ENCODE results near the gene ZNF384.
A peak's percentile ranks its signal among the peaks of the same experiment; 100 is the strongest.

ZNF384 gene

GRCh38 chr12:6685814-6686213, 3.4 kb downstream of the ZNF384 start:
- TF ChIP-seq, protein P1, sequence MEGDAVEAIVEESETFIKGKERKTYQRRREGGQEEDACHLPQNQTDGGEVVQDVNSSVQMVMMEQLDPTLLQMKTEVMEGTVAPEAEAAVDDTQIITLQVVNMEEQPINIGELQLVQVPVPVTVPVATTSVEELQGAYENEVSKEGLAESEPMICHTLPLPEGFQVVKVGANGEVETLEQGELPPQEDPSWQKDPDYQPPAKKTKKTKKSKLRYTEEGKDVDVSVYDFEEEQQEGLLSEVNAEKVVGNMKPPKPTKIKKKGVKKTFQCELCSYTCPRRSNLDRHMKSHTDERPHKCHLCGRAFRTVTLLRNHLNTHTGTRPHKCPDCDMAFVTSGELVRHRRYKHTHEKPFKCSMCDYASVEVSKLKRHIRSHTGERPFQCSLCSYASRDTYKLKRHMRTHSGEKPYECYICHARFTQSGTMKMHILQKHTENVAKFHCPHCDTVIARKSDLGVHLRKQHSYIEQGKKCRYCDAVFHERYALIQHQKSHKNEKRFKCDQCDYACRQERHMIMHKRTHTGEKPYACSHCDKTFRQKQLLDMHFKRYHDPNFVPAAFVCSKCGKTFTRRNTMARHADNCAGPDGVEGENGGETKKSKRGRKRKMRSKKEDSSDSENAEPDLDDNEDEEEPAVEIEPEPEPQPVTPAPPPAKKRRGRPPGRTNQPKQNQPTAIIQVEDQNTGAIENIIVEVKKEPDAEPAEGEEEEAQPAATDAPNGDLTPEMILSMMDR (IDR thresholded peaks at IDR 0.05; ENCODE audit: insufficient read depth, low read length, missing control alignments), result no peak
- ChIA-PET POLR2A (no interaction called here), CTCF (interaction anchor here (1.0 to 3.8 kb wide), 6 partner anchors 12 to 138 kb away, joined by 4 to 33 read pairs (median 5); no protein-coding TSS in a partner anchor)
- no peak overlapping the region for H3K4me3 ChIP-seq (ENCODE audit: low read depth, low read length)
- DNase-seq (ENCODE audit: low read depth, low spot score), result no peak

- TF ChIP-seq, protein P1 (IDR thresholded peaks at IDR 0.05; ENCODE audit: insufficient read depth, low read length, missing control alignments), result peak; percentile 17
- ChIA-PET CTCF (interaction anchor here (0.8 to 3.8 kb wide), 14 partner anchors 11 to 168 kb away, joined by 3 to 33 read pairs (median 4); partner anchors contain the start of gene USP5), POLR2A (no interaction called here)
- no peak for DNase-seq (ENCODE audit: low read depth, low spot score)
- H3K4me3 ChIP-seq (ENCODE audit: low read depth, low read length), result no peak overlapping the region
Observed at GRCh38 chr12:6684609-6685008, 4.6 kb downstream of the ZNF384 start.

GRCh38 chr12:6676962-6677361, 12.2 kb downstream of the ZNF384 start:
- H3K4me3 ChIP-seq (ENCODE audit: low read depth, low read length), result no peak overlapping the region
- POLR2A ChIA-PET, result no interaction called here
- CTCF ChIA-PET, result no interaction called here
- TF ChIP-seq, protein P1 (IDR thresholded peaks at IDR 0.05; ENCODE audit: insufficient read depth, low read length, missing control alignments), result no peak
- DNase-seq (ENCODE audit: low read depth, low spot score), result no peak

DNA sequence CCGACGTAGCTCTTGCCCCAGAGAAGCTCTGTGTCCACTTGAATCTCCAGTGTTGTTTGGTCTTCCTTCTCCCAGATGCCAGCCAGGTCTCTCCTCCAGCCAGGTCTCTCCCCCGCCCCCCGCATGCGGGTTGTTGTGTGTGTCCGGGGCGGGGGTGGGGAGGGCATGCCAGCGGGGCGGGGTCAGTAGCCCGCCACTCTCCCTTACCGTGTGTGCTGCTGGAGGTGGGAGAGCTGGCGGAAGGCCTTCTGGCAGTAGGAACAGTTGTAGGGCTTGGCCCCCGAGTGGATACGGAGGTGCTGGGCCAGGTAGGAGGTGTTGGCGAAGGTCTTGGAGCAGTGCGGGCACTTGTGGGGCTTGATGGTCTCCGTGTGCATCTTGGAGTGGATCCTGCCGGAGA, 17.0 kb downstream of the ZNF384 start:
- ChIA-PET POLR2A (no interaction called here), CTCF (interaction anchor here (0.8 to 3.7 kb wide), 3 partner anchors 9 to 53 kb away, joined by 3 to 33 read pairs (median 4); no protein-coding TSS in a partner anchor)
- H3K4me3 ChIP-seq (ENCODE audit: low read depth, low read length), result no peak overlapping the region
- no peak for DNase-seq (ENCODE audit: low read depth, low spot score)
- TF ChIP-seq, protein P1 (IDR thresholded peaks at IDR 0.05; ENCODE audit: insufficient read depth, low read length, missing control alignments), result no peak

DNA sequence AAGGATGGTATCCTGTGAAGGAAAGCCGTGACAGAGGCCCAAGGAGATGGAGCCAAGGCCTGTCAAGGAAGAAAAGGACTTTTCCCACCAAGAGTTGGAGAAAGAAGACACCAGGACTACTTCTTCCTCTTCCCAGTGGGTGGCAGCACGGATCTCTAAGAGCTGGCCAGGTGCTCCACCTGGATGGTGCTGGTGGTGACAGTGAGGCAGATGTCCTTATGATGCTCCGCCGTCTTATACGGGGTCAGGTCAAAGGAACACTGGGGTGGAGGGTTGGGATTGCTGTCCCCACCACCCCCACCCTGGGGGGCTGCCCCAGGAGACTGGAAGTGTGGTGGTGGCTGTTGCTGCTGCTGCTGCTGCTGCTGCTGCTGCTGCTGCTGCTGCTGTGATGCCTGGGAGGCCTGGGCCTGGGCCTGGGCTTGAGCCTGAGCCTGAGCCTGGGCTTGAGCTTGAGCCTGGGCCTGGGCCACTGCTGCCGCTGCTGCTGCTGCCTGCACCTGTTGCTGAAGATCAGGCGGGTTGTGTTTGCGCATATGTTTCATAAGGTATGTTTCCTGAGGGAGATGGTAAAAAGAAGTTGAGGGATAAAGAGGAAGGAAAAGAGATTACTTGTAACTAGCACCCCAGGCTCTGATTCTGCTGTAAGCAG, 21.5 kb downstream of the ZNF384 start:
- ChIA-PET CTCF (interaction anchor here (1.1 to 2.1 kb wide), 3 partner anchors 16 to 24 kb away, joined by 3 to 9 read pairs (median 4); no protein-coding TSS in a partner anchor), POLR2A (interaction anchor here (1.1 kb wide), 1 partner anchor 56 kb away, joined by 3 read pairs; the partner anchor contains the start of gene COPS7A)
- no peak overlapping the region for H3K4me3 ChIP-seq (ENCODE audit: low read depth, low read length)
- DNase-seq (ENCODE audit: low read depth, low spot score), result no peak
- TF ChIP-seq, protein P1 (IDR thresholded peaks at IDR 0.05; ENCODE audit: insufficient read depth, low read length, missing control alignments), result peak; percentile 0

GRCh38 chr12:6666211-6666610, 23.0 kb downstream of the ZNF384 start:
- no peak for DNase-seq (ENCODE audit: low read depth, low spot score)
- no peak overlapping the region for H3K4me3 ChIP-seq (ENCODE audit: low read depth, low read length)
- TF ChIP-seq, protein P1 (IDR thresholded peaks at IDR 0.05; ENCODE audit: insufficient read depth, low read length, missing control alignments), result no peak
- ChIA-PET CTCF (interaction anchor here (0.8 to 1.2 kb wide), 3 partner anchors 27 to 87 kb away, joined by 3 to 4 read pairs (median 3); partner anchors contain the start of gene MLF2), POLR2A (no interaction called here)

Data from AG04449 (cell line).